ENCODE results near the gene ZNF684. TPM values are rescaled to one million over a fixed set of nuclear protein-coding genes. Genes with fewer than 3 reads are reported as not detected.
"Not testable (repeated sequence)": the region's sequence is repeated elsewhere in the genome, so short reads cannot be mapped to it uniquely, and the experiment has no call there.

The ZNF684 gene
- total RNA-seq, 1 experiment from 2014 or later, result 5.3 TPM

- H3K36me3 ChIP-seq (ENCODE audit: control insufficient read depth in 1 of 2, insufficient read depth in 2 of 2, low read length in 2 of 2); H3K9me3 ChIP-seq (ENCODE audit: control insufficient read depth in 1 of 2, insufficient read depth in 1 of 2, low read depth in 1 of 2, low read length in 2 of 2); H2AFZ ChIP-seq (ENCODE audit: low read depth, low read length, poor library complexity, severe bottlenecking); H3K9me2 ChIP-seq (ENCODE audit: insufficient read depth); H3K4me3 ChIP-seq (replicated peaks in 1 of 2; ENCODE audit: low read depth in 1 of 2, low read length in 2 of 2); CTCF ChIA-PET; ATAC-seq; H3K79me2 ChIP-seq (ENCODE audit: insufficient read depth, low read length); BruUV-seq (replicated peaks); DNase-seq (ENCODE audit: low read depth, low spot score); H3K27ac ChIP-seq (ENCODE audit: low read depth, low read length); H4K20me1 ChIP-seq (ENCODE audit: insufficient read depth); H3K27me3 ChIP-seq (ENCODE audit: insufficient read depth, low read length); intact Hi-C loops (cut with micrococcal nuclease); H3K9ac ChIP-seq (ENCODE audit: low read length); RAD21 ChIA-PET (ENCODE audit: low non-redundant PET in 1 of 2, low total read pairs in 2 of 2, uncharacterized antibody in 2 of 2, unreplicated experiment in 2 of 2); H3K4me1 ChIP-seq (ENCODE audit: control insufficient read depth in 1 of 2, insufficient read depth in 2 of 2, low read length in 2 of 2); H3K4me2 ChIP-seq (ENCODE audit: low read length): not testable (repeated sequence)
- POLR2A ChIA-PET, result interaction anchor here (0.6 kb wide), 1 partner anchor 34 kb away, joined by 4 read pairs; no protein-coding TSS in a partner anchor
Measured at GRCh38 chr1:40558241-40558640, 26.8 kb downstream of the ZNF684 start.

GRCh38 chr1:40562185-40562584 is 30.7 kb downstream of the ZNF684 start:
- Histone ChIP-seq H2AFZ (ENCODE audit: low read depth, low read length, poor library complexity, severe bottlenecking) (no peak overlapping the region), H3K36me3 (ENCODE audit: control insufficient read depth in 1 of 2, insufficient read depth in 2 of 2, low read length in 2 of 2) (no peaks in the 10 kb centered on the region), H3K27me3 (ENCODE audit: insufficient read depth, low read length) (no peaks in the 10 kb centered on the region), H3K4me3 (replicated peaks in 1 of 2; ENCODE audit: low read depth in 1 of 2, low read length in 2 of 2) (no peak overlapping the region), H3K79me2 (ENCODE audit: insufficient read depth, low read length) (no peaks in the 10 kb centered on the region), H3K27ac (ENCODE audit: low read depth, low read length) (no peak overlapping the region), H3K4me1 (ENCODE audit: control insufficient read depth in 1 of 2, insufficient read depth in 2 of 2, low read length in 2 of 2) (no peaks in the 10 kb centered on the region), H4K20me1 (ENCODE audit: insufficient read depth) (no peaks in the 10 kb centered on the region), H3K9me2 (ENCODE audit: insufficient read depth) (no peaks in the 10 kb centered on the region; the same call in 1 of the 2 replicates), H3K9ac (ENCODE audit: low read length) (no peak overlapping the region), H3K4me2 (ENCODE audit: low read length) (no peak overlapping the region), H3K9me3 (ENCODE audit: control insufficient read depth in 1 of 2, insufficient read depth in 1 of 2, low read depth in 1 of 2, low read length in 2 of 2) (no peaks in the 10 kb centered on the region)
- ATAC-seq, result no peak
- ChIA-PET RAD21 (ENCODE audit: low non-redundant PET in 1 of 2, low total read pairs in 2 of 2, uncharacterized antibody in 2 of 2, unreplicated experiment in 2 of 2) (no interaction called here), POLR2A (no interaction called here), CTCF (no interaction called here)
- TF ChIP-seq SIN3A (IDR thresholded peaks at IDR 0.05; ENCODE audit: low read depth) (no peak), POLR2AphosphoS5 (IDR thresholded peaks at IDR 0.05; ENCODE audit: low read depth, low read length) (no peak), ELF1 (IDR thresholded peaks at IDR 0.05; ENCODE audit: borderline replicate concordance, low read depth) (no peak), FOSL1 (IDR thresholded peaks at IDR 0.05; ENCODE audit: low read depth) (no peak), REST (IDR thresholded peaks at IDR 0.05; ENCODE audit: low read depth) (no peak), POLR2A (IDR thresholded peaks at IDR 0.05; ENCODE audit: borderline replicate concordance, extremely low read depth, insufficient read depth, insufficient read length) (no peak)
- no TSS peak for BruUV-seq (replicated peaks)
- DNase-seq (ENCODE audit: low read depth, low spot score), result no peak
- intact Hi-C loops (cut with micrococcal nuclease), result no loop called here

All from HCT116 (cell line).